NCI-H1694 (cell line): ENCODE data around the gene MTX2.

Source experiments
- DNase-seq: peaks from one replicate; lab custom pipeline; 2025; lab: John Stamatoyannopoulos, UW

The MTX2 gene

GRCh38 chr2:176380341-176380740, 111.1 kb downstream of the MTX2 start:
- no peak for DNase-seq

- no peak for DNase-seq
These were observed 113.9 kb downstream of the MTX2 start for GRCh38 chr2:176383100-176383499.

- no peak for DNase-seq
These were observed 114.7 kb downstream of the MTX2 start for GRCh38 chr2:176383836-176384442.

- no peak for DNase-seq
These were observed 116.0 kb downstream of the MTX2 start for GRCh38 chr2:176385219-176385759.

GRCh38 chr2:176385838-176386237, 116.6 kb downstream of the MTX2 start:
- no peak for DNase-seq
